Chondrocyte (in vitro differentiated cells): Measurements from ENCODE around the gene FRAT2. TPM values are rescaled to one million over a fixed set of nuclear protein-coding genes. Genes with fewer than 3 reads are reported as not detected.
"Not testable (repeated sequence)": the region's sequence is repeated elsewhere in the genome, so short reads cannot be mapped to it uniquely, and the experiment has no call there.

ENCODE experiments used
- DNase-seq: peaks from one replicate; pipeline ENCODE4 v3.0.0; 2021; ENCODE audit warnings: mixed read lengths, low spot score
- H3K27ac Mint-ChIP-seq: one replicate; pipeline ENCODE4 v1.8.0; 2021; ENCODE audit warnings: mild to moderate bottlenecking, moderate library complexity, mixed read lengths; ENCODE audit not compliant: unreplicated experiment
- H3K27me3 Mint-ChIP-seq: 2 replicates; pipeline ENCODE4 v1.8.0; 2021; ENCODE audit warnings: low read depth, mixed read lengths
- H3K36me3 Mint-ChIP-seq: 2 replicates; pipeline ENCODE4 v1.8.0; 2021; ENCODE audit warnings: low read depth, mixed read lengths
- H3K4me1 Mint-ChIP-seq: 2 replicates; pipeline ENCODE4 v1.8.0; 2021; ENCODE audit warnings: low read depth, mild to moderate bottlenecking, mixed read lengths
- H3K4me3 Mint-ChIP-seq: one replicate; pipeline ENCODE4 v1.8.0; 2021; ENCODE audit warnings: mild to moderate bottlenecking, moderate library complexity, mixed read lengths; ENCODE audit not compliant: unreplicated experiment
- H3K9me3 Mint-ChIP-seq: 2 replicates; pipeline ENCODE4 v1.8.0; 2021; ENCODE audit warnings: low read depth, mixed read lengths
- CTCF ChIP-seq: fragments of 200-600 bp; sonication (generic); IDR thresholded peaks from 2 replicates; pipeline ENCODE4 v1.5.0; 2021; ENCODE audit warnings: antibody characterized with exemption, mild to moderate bottlenecking, moderate library complexity
- total RNA-seq: library from RNA; stranded (reverse); gene quantifications from 3 replicates; pipeline ENCODE4 v1.2.1, GENCODE V29; 2021

Gene FRAT2
- total RNA-seq, 1 donor from 2014 or later, result 4.2 TPM

GRCh38 chr10:97347317-97347716 lies 12.8 kb upstream of the FRAT2 start:
- TF ChIP-seq CTCF, result no peak
- Mint-ChIP-seq H3K4me3 (no peak overlapping the region), H3K36me3 (peaks cover 4% of the 10 kb centered on the region), H3K27me3 (peaks cover 4% of the 10 kb centered on the region), H3K9me3 (no peaks in the 10 kb centered on the region), H3K4me1 (no peaks in the 10 kb centered on the region), H3K27ac (no peak overlapping the region)
- DNase-seq, result no peak

- H3K27me3 Mint-ChIP-seq, H3K36me3 Mint-ChIP-seq, H3K9me3 Mint-ChIP-seq, H3K4me1 Mint-ChIP-seq, H3K4me3 Mint-ChIP-seq, H3K27ac Mint-ChIP-seq, DNase-seq: not testable (repeated sequence)
Observed at GRCh38 chr10:97343664-97344063, 9.1 kb upstream of the FRAT2 start.

- Mint-ChIP-seq H3K4me3 (no peak overlapping the region), H3K27ac (no peak overlapping the region), H3K36me3 (no peaks in the 10 kb centered on the region), H3K9me3 (no peaks in the 10 kb centered on the region), H3K27me3 (peaks cover 22% of the 10 kb centered on the region), H3K4me1 (peaks cover 11% of the 10 kb centered on the region)
- TF ChIP-seq CTCF, result no peak
- DNase-seq, result no peak
Observed at GRCh38 chr10:97341416-97341815, 6.9 kb upstream of the FRAT2 start.

GRCh38 chr10:97338041-97338440 lies 3.5 kb upstream of the FRAT2 start:
- H3K27me3 Mint-ChIP-seq, result peaks cover 23% of the 10 kb centered on the region
- no peak for TF ChIP-seq CTCF
- no peaks in the 10 kb centered on the region for H3K9me3 Mint-ChIP-seq
- no peak overlapping the region for H3K4me3 Mint-ChIP-seq
- DNase-seq, result no peak
- H3K4me1 Mint-ChIP-seq, result peaks cover 21% of the 10 kb centered on the region
- no peak overlapping the region for H3K27ac Mint-ChIP-seq
- H3K36me3 Mint-ChIP-seq, result no peaks in the 10 kb centered on the region

- Mint-ChIP-seq H3K27me3 (peaks cover 23% of the 10 kb centered on the region), H3K4me3 (no peak overlapping the region)
Observed at GRCh38 chr10:97336942-97337831, 2.7 kb upstream of the FRAT2 start.

More at GRCh38 chr10:97336942-97337831, 2.7 kb upstream of the FRAT2 start:
- TF ChIP-seq CTCF, result no peak
- Mint-ChIP-seq H3K36me3 (no peaks in the 10 kb centered on the region), H3K27ac (no peak overlapping the region), H3K9me3 (no peaks in the 10 kb centered on the region), H3K4me1 (peaks cover 29% of the 10 kb centered on the region)
- DNase-seq, result no peak
